ENCODE results near the gene MAN2B1. TPM values are rescaled to one million over a fixed set of nuclear protein-coding genes. Genes with fewer than 3 reads are reported as not detected.

Gene MAN2B1
- total and polyA plus RNA-seq, 2 experiments from 2014 or later = 33.2 to 60.8 TPM

GRCh38 chr19:12638611-12639182, 27.8 kb downstream of the MAN2B1 start (continued):
- TF ChIP-seq ETS1 (IDR thresholded peaks at IDR 0.05) (no peak), EZH2phosphoT487 (IDR thresholded peaks at IDR 0.05; ENCODE audit: unreplicated experiment) (no peak), POLR2AphosphoS5 (IDR thresholded peaks at IDR 0.05; ENCODE audit: low read depth) (no peak), REST (IDR thresholded peaks at IDR 0.05; ENCODE audit: unreplicated experiment) (no peak), ZNF114 (CRISPR knock-in tag; IDR thresholded peaks at IDR 0.05) (no peak), JUNB (IDR thresholded peaks at IDR 0.05; ENCODE audit: unreplicated experiment) (no peak)

DNA sequence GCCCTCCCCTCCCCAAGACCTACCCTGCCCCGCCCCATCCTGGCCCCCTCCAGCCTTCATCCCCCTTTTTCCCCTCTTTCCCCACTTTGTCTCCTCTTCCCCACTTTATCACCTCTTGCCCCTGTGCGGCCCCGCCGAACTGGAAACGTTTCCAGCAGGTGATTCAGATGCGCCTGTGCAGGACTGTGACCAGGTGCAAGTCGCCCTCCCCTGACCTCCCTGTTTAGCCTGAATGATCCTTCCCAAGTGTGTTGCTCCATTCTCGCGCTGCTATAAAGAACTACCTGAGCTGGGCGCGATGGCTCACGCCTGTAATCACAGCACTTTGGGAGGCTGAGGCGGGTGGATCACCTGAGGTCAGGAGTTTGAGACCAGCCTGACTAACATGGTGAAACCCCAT, 29.9 kb downstream of the MAN2B1 start:
- ATAC-seq (no peak), DNase-seq (ENCODE audit: low spot score) (no peak)
- Histone ChIP-seq H3K36me3 (ENCODE audit: insufficient read depth) (0 out of 2 replicates have a peak, but pooled peaks cover under 1% of the 10 kb centered on the region), H2AFZ (no peak overlapping the region), H3K9me2 (ENCODE audit: insufficient read depth) (no peaks in the 10 kb centered on the region; the same call in 1 of the 2 replicates), H3K4me3 (no peak overlapping the region), H3K27me3 (ENCODE audit: insufficient read depth) (no peaks in the 10 kb centered on the region), H3K79me2 (replicated peaks; ENCODE audit: insufficient read depth) (no peaks in the 10 kb centered on the region), H3K4me2 (no peak overlapping the region), H3K4me1 (ENCODE audit: insufficient read depth) (no peaks in the 10 kb centered on the region), H4K20me1 (replicated peaks; ENCODE audit: insufficient read depth) (no peaks in the 10 kb centered on the region), H3F3A (replicated peaks; ENCODE audit: low read depth) (0 out of 2 replicates have a peak, but pooled peaks cover 5% of the 10 kb centered on the region), H3K27ac (ENCODE audit: low read depth) (no peak overlapping the region)
- Mint-ChIP-seq H3K36me3 (ENCODE audit: low read depth) (peaks cover 6% of the 10 kb centered on the region), H3K27me3 (ENCODE audit: insufficient read depth, low read depth, poor library complexity) (peaks cover 15% of the 10 kb centered on the region), H3K9me3 (peaks cover 2% of the 10 kb centered on the region; the same call in 2 of the 3 replicates), H3K4me3 (no peak overlapping the region), H3K4me1 (no peaks in the 10 kb centered on the region; the same call in 2 of the 3 replicates), H3K27ac (no peak overlapping the region)
- no peak for TF ChIP-seq ZNF114 (CRISPR knock-in tag; IDR thresholded peaks at IDR 0.05)
- TF ChIP-seq CTCF (conservative IDR thresholded peaks at IDR 0.05; ENCODE audit: low read depth in 2 of 2) = no peak
- TF ChIP-seq STAT1 (IDR thresholded peaks at IDR 0.05; ENCODE audit: unreplicated experiment) = no peak
- no peak for TF ChIP-seq JUNB (IDR thresholded peaks at IDR 0.05; ENCODE audit: unreplicated experiment)
- no peak for TF ChIP-seq EZH2phosphoT487 (IDR thresholded peaks at IDR 0.05; ENCODE audit: unreplicated experiment)
- no peak for TF ChIP-seq REST (IDR thresholded peaks at IDR 0.05; ENCODE audit: unreplicated experiment)
- TF ChIP-seq ZNF331 (CRISPR knock-in tag; IDR thresholded peaks at IDR 0.05; ENCODE audit: low read depth) = no peak
- TF ChIP-seq EZH2 (IDR thresholded peaks at IDR 0.05; ENCODE audit: low read depth, unreplicated experiment) = no peak
